Body of pancreas (tissue), 4 donors: ENCODE data around the gene LTBP2.

Experiments
- CTCF ChIP-seq, 7 experiments: fragments of 450-650 bp in 4 of 7; fragments of 200-600 bp in 3 of 7; sonication (generic) in 3 of 7; IDR thresholded peaks; one replicate each; pipeline ENCODE4 v1.5.1; 2016 to 2019; ENCODE audit warnings: antibody characterized with exemption in 7 of 7
- POLR2A ChIP-seq, 3 donors: fragments of 450-650 bp; IDR thresholded peaks; one replicate each; pipeline ENCODE4 v1.6.1; 2016; ENCODE audit warnings: antibody characterized with exemption in 3 of 3, mild to moderate bottlenecking in 2 of 3

- no peak for TF ChIP-seq CTCF (IDR thresholded peaks at IDR 0.05)
- TF ChIP-seq POLR2A (IDR thresholded peaks at IDR 0.05): peak in 2 of 3 donors; percentile 6 to 54
These were observed 118.4 kb downstream of the LTBP2 start, which contains the start of gene ISCA2 for GRCh38 chr14:74493343-74494261.
